ENCODE measurements around the gene OCEL1. TPM values are rescaled to one million over a fixed set of nuclear protein-coding genes. Genes with fewer than 3 reads are reported as not detected.

OCEL1 gene
- total and polyA plus RNA-seq, 10 of the 15 experiments (the other 5 are each of a cell fraction or from before 2014, with no cell fraction given), result 2.8 to 18.2 (median 7.4) TPM

- no peaks in the 10 kb centered on the region for H4K20me1 ChIP-seq (ENCODE audit: control insufficient read depth, insufficient read depth)
- POLR2A ChIA-PET, result interaction anchor here (0.8 to 1.6 kb wide), 2 partner anchors 12 to 16 kb away, joined by 3 read pairs; no protein-coding TSS in a partner anchor
- no peak overlapping the region for H3K9ac ChIP-seq (ENCODE audit: control insufficient read depth, insufficient read depth, low read length)
- no TSS peak for BruUV-seq (replicated peaks)
- SMC1A ChIA-PET (ENCODE audit: uncharacterized antibody, unreplicated experiment), result interaction anchor here (1.1 to 1.2 kb wide), 2 partner anchors 13 to 27 kb away, joined by 3 read pairs; partner anchors contain the start of gene ANKLE1
- H2AFZ ChIP-seq (ENCODE audit: control insufficient read depth, low read depth, low read length), result no peak overlapping the region
- no peak for TF ChIP-seq ETV6 (conservative IDR thresholded peaks at IDR 0.05 in 1 of 2, IDR thresholded peaks at IDR 0.05 in 1 of 2; ENCODE audit: borderline replicate concordance in 1 of 2, low read depth in 1 of 2)
- TF ChIP-seq HDGF (IDR thresholded peaks at IDR 0.05), result no peak
- no peak for TF ChIP-seq KAT2A (conservative IDR thresholded peaks at IDR 0.05; ENCODE audit: control insufficient read depth, low read depth, low read length)
- no peak for TF ChIP-seq HCFC1 (IDR thresholded peaks at IDR 0.05; ENCODE audit: low read length)
- TF ChIP-seq CREB1 (IDR thresholded peaks at IDR 0.05; ENCODE audit: low read depth), result no peak
- TF ChIP-seq NFYB (IDR thresholded peaks at IDR 0.05; ENCODE audit: insufficient read depth, low read depth, low read length), result no peak
- no peaks in the 10 kb centered on the region; the same call in 2 of the 3 replicates for H3K9me3 ChIP-seq (replicated peaks; ENCODE audit: control insufficient read depth, insufficient read depth, low read length)
- no peaks in the 10 kb centered on the region for H3K4me1 ChIP-seq (ENCODE audit: control insufficient read depth, insufficient read depth, low read length)
- H3K27ac ChIP-seq (ENCODE audit: control insufficient read depth, insufficient read depth), result no peak overlapping the region
- intact Hi-C loops (cut with micrococcal nuclease; ENCODE audit: unreplicated experiment), result no loop called here
- WGBS (ENCODE audit: insufficient coverage, insufficient replicate concordance, low lambda C conversion rate, missing lambda C conversion rate), result 37% methylated on average over 9 of the region's 10 CpGs
- RAD21 ChIA-PET (ENCODE audit: unreplicated experiment), result interaction anchor here (1.7 kb wide), 1 partner anchor 12 kb away, joined by 7 read pairs; the partner anchor contains the start of gene BABAM1
- no peak for FAIRE-seq
- H3K36me3 ChIP-seq (ENCODE audit: control insufficient read depth in 2 of 2, insufficient read depth in 2 of 2, low read length in 1 of 2), result no peaks in the 10 kb centered on the region
- no peak for ATAC-seq
- no peaks in the 10 kb centered on the region for H3K27me3 ChIP-seq (replicated peaks in 1 of 2; ENCODE audit: control insufficient read depth in 2 of 2, insufficient read depth in 2 of 2, low read length in 1 of 2)
- in situ Hi-C loops (cut with MboI), result no loop called here
- H3K4me3 ChIP-seq, result no peak overlapping the region
- CTCF ChIA-PET, result interaction anchor here (1.5 to 2.7 kb wide), 3 partner anchors 10 to 38 kb away, joined by 3 to 14 read pairs (median 10); partner anchors contain the start of genes BABAM1 and USHBP1
- DNase-seq (ENCODE audit: low read depth, low spot score), result no peak
- no peak overlapping the region for H3K4me2 ChIP-seq (ENCODE audit: control insufficient read depth, insufficient read depth)
- H3K79me2 ChIP-seq (ENCODE audit: control insufficient read depth, insufficient read depth, low read length), result no peaks in the 10 kb centered on the region
Observed at GRCh38 chr19:17254636-17255035, 28.6 kb downstream of the OCEL1 start.

DNA sequence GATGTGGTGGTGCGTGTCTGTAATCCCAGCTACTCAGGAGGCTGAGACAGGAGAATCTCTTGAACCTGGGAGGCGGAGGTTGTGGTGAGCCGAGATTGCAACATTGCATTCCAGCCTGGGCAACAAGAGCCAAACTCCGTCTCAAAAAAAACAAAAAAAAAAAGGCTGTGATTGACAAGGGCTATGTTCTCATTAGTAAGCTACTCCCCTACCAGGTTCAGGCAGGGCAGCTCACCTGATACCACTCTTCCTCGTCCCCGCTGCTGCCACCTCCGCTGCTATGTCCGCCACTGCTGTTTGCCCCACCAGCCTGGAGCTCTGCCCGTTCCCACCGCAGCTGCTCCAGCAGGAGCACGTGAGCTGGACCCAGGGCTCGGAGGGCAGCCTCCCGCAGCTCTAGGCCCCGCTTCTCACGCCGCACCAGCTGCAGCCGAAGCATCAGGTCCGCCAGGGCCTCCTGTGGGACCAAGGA, 29.2 kb downstream of the OCEL1 start:
- no peak overlapping the region for H3K9ac ChIP-seq (ENCODE audit: control insufficient read depth, insufficient read depth, low read length)
- no peak overlapping the region for H3K4me3 ChIP-seq
- FAIRE-seq (no peak), ATAC-seq (no peak), DNase-seq (ENCODE audit: low read depth, low spot score) (no peak)
- in situ Hi-C loops (cut with MboI), result no loop called here
- intact Hi-C loops (cut with micrococcal nuclease; ENCODE audit: unreplicated experiment), result no loop called here
- no peak overlapping the region for H3K4me2 ChIP-seq (ENCODE audit: control insufficient read depth, insufficient read depth)
- RAD21 ChIA-PET (ENCODE audit: unreplicated experiment), result interaction anchor here (1.7 kb wide), 1 partner anchor 12 kb away, joined by 7 read pairs; the partner anchor contains the start of gene BABAM1
- POLR2A ChIA-PET, result interaction anchor here (0.8 to 1.6 kb wide), 2 partner anchors 11 to 17 kb away, joined by 3 read pairs; no protein-coding TSS in a partner anchor
- H3K36me3 ChIP-seq (ENCODE audit: control insufficient read depth in 2 of 2, insufficient read depth in 2 of 2, low read length in 1 of 2), result no peaks in the 10 kb centered on the region
- H4K20me1 ChIP-seq (ENCODE audit: control insufficient read depth, insufficient read depth), result no peaks in the 10 kb centered on the region
- CTCF ChIA-PET, result interaction anchor here (1.3 to 2.7 kb wide), 4 partner anchors 9 to 38 kb away, joined by 3 to 14 read pairs (median 6); partner anchors contain the start of genes BABAM1 and USHBP1
- no TSS peak for BruUV-seq (replicated peaks)
- no peak overlapping the region for H3K27ac ChIP-seq (ENCODE audit: control insufficient read depth, insufficient read depth)
- no peaks in the 10 kb centered on the region for H3K79me2 ChIP-seq (ENCODE audit: control insufficient read depth, insufficient read depth, low read length)
- H2AFZ ChIP-seq (ENCODE audit: control insufficient read depth, low read depth, low read length), result no peak overlapping the region
- H3K9me3 ChIP-seq (replicated peaks; ENCODE audit: control insufficient read depth, insufficient read depth, low read length), result no peaks in the 10 kb centered on the region; the same call in 2 of the 3 replicates
- no peaks in the 10 kb centered on the region for H3K4me1 ChIP-seq (ENCODE audit: control insufficient read depth, insufficient read depth, low read length)
- WGBS (ENCODE audit: insufficient coverage, insufficient replicate concordance, low lambda C conversion rate, missing lambda C conversion rate), result 85% methylated on average over 18 of the region's 18 CpGs
- SMC1A ChIA-PET (ENCODE audit: uncharacterized antibody, unreplicated experiment), result interaction anchor here (1.1 to 1.2 kb wide), 2 partner anchors 14 to 26 kb away, joined by 3 read pairs; partner anchors contain the start of gene ANKLE1
- H3K27me3 ChIP-seq (replicated peaks in 1 of 2; ENCODE audit: control insufficient read depth in 2 of 2, insufficient read depth in 2 of 2, low read length in 1 of 2), result no peaks in the 10 kb centered on the region
- TF ChIP-seq EGR1 (IDR thresholded peaks at IDR 0.05; ENCODE audit: borderline replicate concordance in 1 of 2, low read depth in 2 of 2, low read length in 2 of 2), result no peak
- TF ChIP-seq USF2 (IDR thresholded peaks at IDR 0.05; ENCODE audit: borderline replicate concordance, low read depth, low read length), result no peak
- no peak for TF ChIP-seq ETV6 (conservative IDR thresholded peaks at IDR 0.05 in 1 of 2, IDR thresholded peaks at IDR 0.05 in 1 of 2; ENCODE audit: borderline replicate concordance in 1 of 2, low read depth in 1 of 2)
- TF ChIP-seq NR2C2 (IDR thresholded peaks at IDR 0.05; ENCODE audit: borderline replicate concordance, control insufficient read depth, insufficient read length, low read depth), result no peak
- no peak for TF ChIP-seq ASH2L (IDR thresholded peaks at IDR 0.05; ENCODE audit: borderline replicate concordance, low read depth)
- TF ChIP-seq MEF2B (IDR thresholded peaks at IDR 0.05; ENCODE audit: partially characterized antibody, poor library complexity, severe bottlenecking), result no peak
- no peak for TF ChIP-seq KAT2A (conservative IDR thresholded peaks at IDR 0.05; ENCODE audit: control insufficient read depth, low read depth, low read length)
- no peak for TF ChIP-seq DPF2 (IDR thresholded peaks at IDR 0.05)
- no peak for TF ChIP-seq ZNF207 (IDR thresholded peaks at IDR 0.05; ENCODE audit: borderline replicate concordance)
- TF ChIP-seq SREBF2 (IDR thresholded peaks at IDR 0.05; ENCODE audit: low read length), result no peak
- TF ChIP-seq CREB1 (IDR thresholded peaks at IDR 0.05; ENCODE audit: low read depth), result no peak
